Nephron progenitor cell (in vitro differentiated cells): ENCODE measurements around the gene HYAL3.

ENCODE experiments used
- DNase-seq: peaks from one replicate; pipeline ENCODE4 v3.0.0; 2021
- H3K27ac Mint-ChIP-seq: 2 replicates; pipeline ENCODE4 v1.8.0; 2021; ENCODE audit warnings: mild to moderate bottlenecking, moderate library complexity, mixed read lengths
- H3K27me3 Mint-ChIP-seq: 2 replicates; pipeline ENCODE4 v1.8.0; 2021; ENCODE audit warnings: mild to moderate bottlenecking, low read depth, mixed read lengths; ENCODE audit not compliant: poor library complexity
- H3K36me3 Mint-ChIP-seq: 2 replicates; pipeline ENCODE4 v1.8.0; 2021; ENCODE audit warnings: low read depth, mixed read lengths
- H3K4me1 Mint-ChIP-seq: 2 replicates; pipeline ENCODE4 v1.8.0; 2021; ENCODE audit warnings: mixed read lengths
- H3K4me3 Mint-ChIP-seq: 2 replicates; pipeline ENCODE4 v1.8.0; 2021; ENCODE audit warnings: mild to moderate bottlenecking, moderate library complexity, mixed read lengths
- H3K9me3 Mint-ChIP-seq: 2 replicates; pipeline ENCODE4 v1.8.0; 2021; ENCODE audit warnings: mild to moderate bottlenecking, moderate library complexity, mixed read lengths
- TF ChIP-seq, protein P1 (sequence below): fragments of 200-600 bp; sonication (generic); IDR thresholded peaks from 2 replicates; pipeline ENCODE4 v1.5.0; 2021; ENCODE audit warnings: antibody characterized with exemption

Gene HYAL3

DNA sequence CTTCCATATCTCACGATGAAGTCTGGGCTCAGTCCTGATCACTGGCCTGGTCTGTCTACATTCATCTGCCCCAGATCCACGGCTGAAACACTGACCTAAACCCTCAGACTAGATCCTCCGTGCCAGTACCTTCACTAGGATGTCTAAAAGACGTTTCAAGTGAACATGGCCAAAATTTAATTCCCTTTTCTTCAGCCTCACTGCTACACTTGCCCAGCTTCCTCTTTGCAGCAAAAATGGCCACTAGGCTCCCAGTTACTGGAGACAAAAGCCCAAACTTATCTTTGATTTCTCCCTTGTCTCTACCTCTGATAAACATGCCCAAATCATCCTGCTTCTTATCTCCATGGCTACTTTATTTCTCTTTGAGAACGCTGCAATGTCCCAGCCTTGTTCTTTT lies 39.8 kb upstream of the HYAL3 start:
- no peak for DNase-seq
- H3K9me3 Mint-ChIP-seq: peaks cover 2% of the 10 kb centered on the region
- H3K36me3 Mint-ChIP-seq: no peaks in the 10 kb centered on the region
- H3K4me1 Mint-ChIP-seq: peaks cover 50% of the 10 kb centered on the region
- H3K27ac Mint-ChIP-seq: no peak overlapping the region
- TF ChIP-seq, protein P1, sequence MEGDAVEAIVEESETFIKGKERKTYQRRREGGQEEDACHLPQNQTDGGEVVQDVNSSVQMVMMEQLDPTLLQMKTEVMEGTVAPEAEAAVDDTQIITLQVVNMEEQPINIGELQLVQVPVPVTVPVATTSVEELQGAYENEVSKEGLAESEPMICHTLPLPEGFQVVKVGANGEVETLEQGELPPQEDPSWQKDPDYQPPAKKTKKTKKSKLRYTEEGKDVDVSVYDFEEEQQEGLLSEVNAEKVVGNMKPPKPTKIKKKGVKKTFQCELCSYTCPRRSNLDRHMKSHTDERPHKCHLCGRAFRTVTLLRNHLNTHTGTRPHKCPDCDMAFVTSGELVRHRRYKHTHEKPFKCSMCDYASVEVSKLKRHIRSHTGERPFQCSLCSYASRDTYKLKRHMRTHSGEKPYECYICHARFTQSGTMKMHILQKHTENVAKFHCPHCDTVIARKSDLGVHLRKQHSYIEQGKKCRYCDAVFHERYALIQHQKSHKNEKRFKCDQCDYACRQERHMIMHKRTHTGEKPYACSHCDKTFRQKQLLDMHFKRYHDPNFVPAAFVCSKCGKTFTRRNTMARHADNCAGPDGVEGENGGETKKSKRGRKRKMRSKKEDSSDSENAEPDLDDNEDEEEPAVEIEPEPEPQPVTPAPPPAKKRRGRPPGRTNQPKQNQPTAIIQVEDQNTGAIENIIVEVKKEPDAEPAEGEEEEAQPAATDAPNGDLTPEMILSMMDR: no peak
- H3K4me3 Mint-ChIP-seq: peak overlapping the region; percentile 94
- H3K27me3 Mint-ChIP-seq: peaks cover 63% of the 10 kb centered on the region

DNA sequence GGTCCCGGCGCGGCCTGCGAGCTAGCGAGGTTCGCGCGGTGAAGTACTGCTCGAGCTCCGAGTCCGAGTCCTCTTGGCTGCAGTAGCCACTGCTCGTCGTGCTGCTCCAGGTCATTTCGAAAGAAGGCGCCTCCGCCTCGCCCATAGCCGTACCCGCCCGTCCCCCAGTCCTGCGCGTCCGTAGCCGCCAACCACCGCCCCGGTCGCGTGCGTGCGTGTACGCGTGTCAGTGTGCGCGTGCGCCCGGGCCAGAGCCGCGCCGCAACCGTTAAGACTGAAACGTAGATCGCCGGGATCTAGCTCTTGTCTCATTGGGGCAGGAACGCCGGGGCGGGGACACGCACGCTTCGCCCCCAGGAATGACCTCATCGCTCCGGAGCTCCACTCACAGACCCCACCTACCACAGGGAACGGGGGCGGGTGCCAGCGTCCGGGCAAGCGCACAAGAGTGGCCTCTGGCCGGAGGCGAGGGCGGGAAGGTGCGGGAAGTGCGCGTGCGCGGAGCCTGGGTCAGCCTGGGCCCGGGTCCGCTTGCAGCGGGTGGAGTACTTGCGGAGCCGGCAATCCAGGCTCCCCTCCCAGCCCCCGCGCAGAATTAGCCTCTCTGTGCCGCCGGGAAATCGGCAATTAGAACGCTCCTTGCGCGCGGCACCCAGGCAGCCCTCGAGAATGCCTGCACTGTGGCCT lies 38.1 kb upstream of the HYAL3 start:
- H3K4me3 Mint-ChIP-seq: peak overlapping the region; percentile 94
- peak overlapping the region; percentile 99 for H3K27ac Mint-ChIP-seq
- TF ChIP-seq, protein P1: no peak
- H3K4me1 Mint-ChIP-seq: peaks cover 55% of the 10 kb centered on the region
- no peaks in the 10 kb centered on the region for H3K36me3 Mint-ChIP-seq
- H3K27me3 Mint-ChIP-seq: peaks cover 46% of the 10 kb centered on the region
- peak; percentile 99 for DNase-seq
- no peaks in the 10 kb centered on the region for H3K9me3 Mint-ChIP-seq

DNA sequence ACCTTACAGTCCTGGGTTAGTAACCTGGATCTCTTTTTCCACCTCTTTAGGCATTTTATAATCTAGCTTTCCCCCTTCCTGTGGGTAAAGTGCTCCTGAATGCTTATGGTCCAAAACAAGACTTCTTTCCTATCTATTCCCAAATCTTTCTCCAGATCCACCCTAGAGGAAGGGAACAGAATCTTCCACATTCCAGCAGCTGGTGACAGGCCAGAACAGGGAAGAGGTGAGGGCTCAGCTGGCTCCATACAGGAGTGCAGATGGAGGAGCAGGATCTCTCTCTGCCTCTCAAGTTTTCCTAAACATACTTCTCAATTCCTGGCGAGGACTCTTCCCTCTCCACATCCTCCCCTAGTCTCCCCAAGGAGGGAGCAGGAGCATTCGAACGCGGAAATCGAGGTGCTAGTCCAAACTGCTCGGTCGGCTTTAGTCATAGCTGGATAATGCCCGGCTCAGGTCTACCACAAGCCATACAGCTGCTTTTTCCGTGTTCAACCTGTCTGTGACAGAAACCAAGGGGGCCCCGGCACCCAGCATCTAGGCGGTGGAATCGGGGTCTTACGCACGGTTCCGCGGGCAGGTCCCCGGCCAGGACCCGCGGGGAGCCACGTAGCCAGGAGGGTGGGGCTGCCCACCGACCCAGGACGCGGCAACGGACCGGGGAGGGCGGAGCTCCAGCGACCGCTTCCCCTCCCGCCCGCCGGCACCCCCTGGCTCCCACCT lies 37.4 kb upstream of the HYAL3 start:
- Mint-ChIP-seq H3K36me3 (no peaks in the 10 kb centered on the region), H3K9me3 (no peaks in the 10 kb centered on the region), H3K4me3 (peak overlapping the region; percentile 94), H3K27ac (peak overlapping the region; percentile 95), H3K4me1 (peaks cover 55% of the 10 kb centered on the region), H3K27me3 (peaks cover 39% of the 10 kb centered on the region)
- TF ChIP-seq, protein P1: no peak
- no peak for DNase-seq

DNA sequence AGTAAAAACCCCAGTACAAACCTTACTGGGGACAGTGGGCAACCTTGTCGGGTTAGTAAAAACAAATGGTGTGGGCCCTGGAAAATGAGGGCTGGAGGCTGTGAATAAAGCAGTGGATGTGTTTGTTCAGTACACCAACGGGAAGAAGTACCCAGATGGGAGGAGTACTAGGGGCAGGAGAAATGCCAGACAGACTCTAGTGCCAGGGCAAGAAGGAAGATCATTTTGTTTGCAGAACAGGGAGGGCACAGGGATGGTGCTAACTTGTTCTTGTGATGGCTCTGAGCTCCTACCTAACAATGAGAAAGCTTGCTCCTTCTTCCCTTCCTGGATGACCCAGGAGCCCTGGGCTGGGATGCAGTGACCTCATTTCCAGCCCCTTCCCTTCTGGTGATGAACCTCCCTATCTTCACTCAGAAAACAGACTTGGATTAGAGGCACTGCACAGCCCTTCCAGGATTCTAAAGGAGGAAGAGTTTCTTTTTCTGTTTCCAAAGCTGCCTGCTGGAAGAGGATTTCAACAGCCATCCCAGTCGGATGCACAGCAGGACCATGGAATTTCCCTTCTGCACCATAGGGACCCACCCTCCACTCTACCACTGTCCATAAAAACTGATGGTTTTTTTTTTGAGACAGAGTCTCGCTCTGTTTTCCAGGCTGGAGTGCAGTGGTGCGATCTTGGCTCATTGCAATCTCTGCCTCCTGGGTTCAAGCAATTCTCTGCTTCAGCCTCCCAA lies 35.3 kb upstream of the HYAL3 start:
- Mint-ChIP-seq H3K4me1 (peaks cover 48% of the 10 kb centered on the region), H3K27ac (peak overlapping the region; percentile 88)

DNA sequence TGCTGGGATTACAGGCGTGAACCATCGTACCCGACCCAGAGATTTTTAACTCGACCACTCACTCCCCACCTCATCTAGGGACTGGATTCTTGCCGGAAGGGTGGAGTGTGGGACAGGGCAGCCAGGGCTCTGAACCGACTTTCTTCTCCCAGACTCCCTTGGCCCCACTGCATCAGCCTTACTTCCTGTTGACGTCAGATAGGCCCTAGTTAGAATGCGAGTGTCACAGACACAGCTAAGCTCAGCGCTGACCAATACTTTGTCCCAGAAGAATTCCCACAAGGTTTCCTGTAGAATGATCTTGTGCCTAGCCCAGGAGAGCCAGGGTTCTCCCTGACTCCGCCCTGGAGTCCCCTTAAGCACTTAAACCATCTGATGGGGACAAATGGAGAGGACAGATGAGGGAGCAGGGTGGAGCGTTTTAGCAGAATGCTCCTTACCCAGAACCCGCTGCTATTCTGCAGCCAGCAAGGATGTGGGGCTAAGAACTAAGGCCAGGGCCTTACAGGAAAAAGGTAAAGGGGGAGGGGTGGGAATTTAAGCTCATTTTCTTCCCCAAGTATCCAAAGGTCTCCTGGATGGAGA lies 34.6 kb upstream of the HYAL3 start:
- TF ChIP-seq, protein P1: no peak
- H3K36me3 Mint-ChIP-seq: peaks cover 7% of the 10 kb centered on the region
- H3K9me3 Mint-ChIP-seq: no peaks in the 10 kb centered on the region
- peak overlapping the region; percentile 61 for H3K4me3 Mint-ChIP-seq
- peaks cover 12% of the 10 kb centered on the region for H3K27me3 Mint-ChIP-seq
- H3K27ac Mint-ChIP-seq: peak overlapping the region; percentile 90
- DNase-seq: no peak
- peaks cover 41% of the 10 kb centered on the region for H3K4me1 Mint-ChIP-seq

More for the DNA sequence above, 35.3 kb upstream of the HYAL3 start:
- TF ChIP-seq, protein P1: no peak
- peaks cover 7% of the 10 kb centered on the region for H3K36me3 Mint-ChIP-seq
- no peaks in the 10 kb centered on the region for H3K9me3 Mint-ChIP-seq
- peaks cover 18% of the 10 kb centered on the region for H3K27me3 Mint-ChIP-seq
- DNase-seq: no peak
- peak overlapping the region; percentile 61 for H3K4me3 Mint-ChIP-seq
